ENCODE data around the gene NDUFV2. TPM values are rescaled to one million over a fixed set of nuclear protein-coding genes. Genes with fewer than 3 reads are reported as not detected.

NDUFV2 gene
- total RNA-seq, 1 experiment from 2014 or later = 272 TPM

GRCh38 chr18:9137168-9138066, 34.9 kb downstream of the NDUFV2 start:
- H3K4me1 ChIP-seq (ENCODE audit: insufficient read depth, low read length) = peaks cover 62% of the 10 kb centered on the region
- H3K4me2 ChIP-seq (ENCODE audit: low read length) = peak overlapping the region; percentile 81
- no peaks in the 10 kb centered on the region for H3K9me2 ChIP-seq (replicated peaks; ENCODE audit: low read length)

GRCh38 chr18:9139400-9140039, 37.0 kb downstream of the NDUFV2 start:
- intact Hi-C loops (cut with micrococcal nuclease) = loop anchor here (2.0 to 10.0 kb wide), 3 partner anchors 67 to 485 kb away; partner anchors contain the start of gene MTCL1

More at GRCh38 chr18:9137168-9138066, 34.9 kb downstream of the NDUFV2 start:
- no peaks in the 10 kb centered on the region for H3K27me3 ChIP-seq (ENCODE audit: low read length)
- no peaks in the 10 kb centered on the region for H3K9me3 ChIP-seq (ENCODE audit: low read length)
- peak overlapping the region; percentile 32 for H2AFZ ChIP-seq (ENCODE audit: low read length)
- peak overlapping the region; percentile 76 for H3K9ac ChIP-seq (ENCODE audit: low read length)
- no TSS peak for BruUV-seq (replicated peaks)
- CTCF ChIA-PET = interaction anchor here (0.6 to 1.2 kb wide), 4 partner anchors 20 to 64 kb away, joined by 3 to 9 read pairs (median 4); no protein-coding TSS in a partner anchor
- POLR2A ChIA-PET (ENCODE audit: unreplicated experiment) = interaction anchor here (0.5 to 1.4 kb wide), 7 partner anchors 20 to 376 kb away, joined by 3 to 7 read pairs (median 5); no protein-coding TSS in a partner anchor
- no peak for TF ChIP-seq EZH2phosphoT487 (IDR thresholded peaks at IDR 0.05; ENCODE audit: borderline replicate concordance, low read length)
- no peak for TF ChIP-seq CTCF (conservative IDR thresholded peaks at IDR 0.05; ENCODE audit: low read depth, low read length)
- ATAC-seq (peak; percentile 42), DNase-seq (peak; percentile 72)
- H4K20me1 ChIP-seq (ENCODE audit: low read length) = peaks cover 26% of the 10 kb centered on the region
- H3K79me2 ChIP-seq (ENCODE audit: low read length) = peaks cover 74% of the 10 kb centered on the region
- peak overlapping the region; percentile 77 for H3K4me3 ChIP-seq (ENCODE audit: low read length)
- peaks cover 15% of the 10 kb centered on the region; the same call in 1 of the 2 replicates for H3K36me3 ChIP-seq (ENCODE audit: low read depth, low read length)
- H3K27ac ChIP-seq (ENCODE audit: low read length) = peak overlapping the region; percentile 88
- intact Hi-C loops (cut with micrococcal nuclease) = loop anchor here (1.0 to 5.0 kb wide), 5 partner anchors 33 to 430 kb away; partner anchors contain the start of genes MTCL1 and TWSG1
- H3F3A ChIP-seq (ENCODE audit: low read length, unreplicated experiment) = peaks cover 11% of the 10 kb centered on the region

More at GRCh38 chr18:9139400-9140039, 37.0 kb downstream of the NDUFV2 start:
- H4K20me1 ChIP-seq (ENCODE audit: low read length) = peaks cover 26% of the 10 kb centered on the region
- ChIA-PET CTCF (interaction anchor here (0.6 kb wide), 1 partner anchor 36 kb away, joined by 3 read pairs; no protein-coding TSS in a partner anchor), POLR2A (ENCODE audit: unreplicated experiment) (interaction anchor here (0.6 kb wide), 1 partner anchor 124 kb away, joined by 6 read pairs; no protein-coding TSS in a partner anchor)
- H3K36me3 ChIP-seq (ENCODE audit: low read depth, low read length) = peaks cover 2% of the 10 kb centered on the region; the same call in 1 of the 2 replicates
- BruUV-seq (replicated peaks) = no TSS peak
- H3K79me2 ChIP-seq (ENCODE audit: low read length) = peaks cover 77% of the 10 kb centered on the region
- H3K4me3 ChIP-seq (ENCODE audit: low read length) = peak overlapping the region; percentile 77
- H3K9ac ChIP-seq (ENCODE audit: low read length) = peak overlapping the region; percentile 44
- TF ChIP-seq EZH2phosphoT487 (IDR thresholded peaks at IDR 0.05; ENCODE audit: borderline replicate concordance, low read length) = no peak
- no peak for TF ChIP-seq CTCF (conservative IDR thresholded peaks at IDR 0.05; ENCODE audit: low read depth, low read length)
- TF ChIP-seq EZH2 (IDR thresholded peaks at IDR 0.05; ENCODE audit: low read length, unreplicated experiment) = no peak
- no peak for ATAC-seq
- DNase-seq = no peak
- no peak overlapping the region for H3K27ac ChIP-seq (ENCODE audit: low read length)
- H2AFZ ChIP-seq (ENCODE audit: low read length) = peak overlapping the region; percentile 1; the same call in 1 of the 2 replicates
- H3K9me2 ChIP-seq (replicated peaks; ENCODE audit: low read length) = no peaks in the 10 kb centered on the region
- peaks cover 46% of the 10 kb centered on the region for H3K4me1 ChIP-seq (ENCODE audit: insufficient read depth, low read length)
- H3F3A ChIP-seq (ENCODE audit: low read length, unreplicated experiment) = no peaks in the 10 kb centered on the region
- H3K9me3 ChIP-seq (ENCODE audit: low read length) = no peaks in the 10 kb centered on the region
- peak overlapping the region; percentile 81 for H3K4me2 ChIP-seq (ENCODE audit: low read length)
- H3K27me3 ChIP-seq (ENCODE audit: low read length) = no peaks in the 10 kb centered on the region
